Measurements from ENCODE around the gene RAP1GDS1.

DNA sequence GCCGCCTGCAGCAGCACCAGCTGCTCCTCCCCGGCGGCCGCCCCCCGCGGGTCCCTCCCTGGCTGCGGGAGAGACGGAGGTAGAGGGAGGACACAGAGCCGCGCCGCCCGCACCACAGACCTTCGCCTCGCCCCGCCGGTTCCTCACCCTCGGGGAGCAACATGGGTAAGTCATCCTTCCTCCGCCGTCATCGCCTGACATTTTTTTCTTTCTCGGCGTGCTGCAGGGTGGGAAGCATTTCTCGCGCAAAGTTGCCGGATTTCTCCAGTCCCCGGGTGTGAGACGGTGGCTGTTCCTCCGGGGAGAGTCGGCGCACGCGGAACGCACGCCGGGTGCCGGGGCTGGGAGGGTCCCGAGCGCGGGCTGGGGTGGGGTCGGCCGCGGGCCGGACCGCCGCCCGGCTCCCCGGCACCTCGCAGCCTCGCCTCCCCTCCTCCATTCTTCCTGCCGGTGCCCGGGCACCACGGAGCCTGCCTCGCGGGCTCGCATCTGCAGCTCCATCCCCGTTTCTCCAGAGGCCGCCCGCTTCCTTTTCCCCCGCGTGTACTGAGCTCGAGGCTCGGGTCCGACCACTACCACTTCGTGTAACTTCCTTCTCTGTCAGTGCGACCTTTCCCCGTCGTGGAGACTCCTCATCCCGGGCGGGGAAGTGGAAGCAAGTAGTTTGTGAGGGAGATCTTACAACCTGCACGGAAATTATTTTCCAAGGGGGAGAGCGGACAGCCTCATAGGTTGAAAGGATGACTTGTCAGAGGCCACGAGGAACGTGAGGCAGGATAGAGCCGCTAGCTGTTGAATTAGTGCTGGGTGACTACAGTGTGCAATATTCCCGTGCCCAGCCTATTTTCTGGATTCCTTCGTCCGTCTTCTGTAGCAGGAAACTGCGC lies 464 bp downstream of the RAP1GDS1 start:
- TF ChIP-seq CTCF (IDR thresholded peaks at IDR 0.05): no peak
- TF ChIP-seq POLR2A (IDR thresholded peaks at IDR 0.05): no peak
- no peak for TF ChIP-seq EP300 (IDR thresholded peaks at IDR 0.05)
